HG03097 (cell line): Measurements from ENCODE around the gene PSG7.
"Not testable (repeated sequence)": the region's sequence is repeated elsewhere in the genome, so short reads cannot be mapped to it uniquely, and the experiment has no call there.

Source experiments
- ATAC-seq: cut with Tn5 transposase; IDR thresholded peaks from one replicate; pipeline ENCODE4 v1.9.1; 2021; ENCODE audit not compliant: unreplicated experiment, low FRiP score

PSG7 gene

GRCh38 chr19:42937107-42937506 lies at the start of gene PSG7:
PSG7 (minus strand) TSS chr19:42937207; CDS start chr19:42937076, 131 bp downstream.
- not testable (repeated sequence) for ATAC-seq

DNA sequence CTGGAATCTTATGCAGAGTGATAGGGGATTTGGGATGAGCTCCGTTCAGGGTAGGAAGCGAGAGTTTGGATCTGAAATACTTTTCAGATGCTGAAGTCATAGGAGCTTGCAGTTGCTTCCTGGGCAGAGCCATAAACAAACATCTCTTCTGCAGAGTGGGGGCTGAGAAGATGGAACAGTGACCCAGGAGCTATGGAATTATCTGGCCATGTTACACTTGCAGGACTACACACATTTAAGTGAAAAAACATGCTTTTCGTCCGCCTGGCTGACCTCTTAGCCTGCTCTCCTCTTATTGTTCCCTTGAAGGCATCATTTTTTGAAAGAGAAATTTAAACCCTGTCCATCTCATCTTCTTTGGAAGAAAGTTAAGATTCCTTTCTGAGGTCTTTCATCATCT lies 48.6 kb upstream of the PSG7 start:
- ATAC-seq, result no peak

DNA sequence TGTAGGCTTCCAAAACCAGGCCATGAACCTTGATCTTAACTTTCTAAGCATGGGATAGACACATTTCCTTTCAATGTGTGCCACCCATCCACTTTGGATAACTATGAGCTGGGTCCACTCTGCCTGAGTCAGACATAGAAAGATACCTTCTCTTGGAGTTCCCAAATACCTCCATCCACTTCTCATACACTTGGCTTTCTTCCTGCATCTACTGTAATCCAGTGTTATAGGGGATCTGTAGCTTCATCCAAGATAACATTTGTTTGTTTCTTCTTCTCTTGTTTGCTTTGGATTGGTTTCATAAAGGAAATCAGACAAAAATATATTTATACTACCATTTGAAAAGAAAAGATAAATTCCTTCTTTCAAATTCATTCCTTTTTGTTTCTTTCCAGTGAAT lies 45.1 kb upstream of the PSG7 start:
- ATAC-seq, result not testable (repeated sequence)

DNA sequence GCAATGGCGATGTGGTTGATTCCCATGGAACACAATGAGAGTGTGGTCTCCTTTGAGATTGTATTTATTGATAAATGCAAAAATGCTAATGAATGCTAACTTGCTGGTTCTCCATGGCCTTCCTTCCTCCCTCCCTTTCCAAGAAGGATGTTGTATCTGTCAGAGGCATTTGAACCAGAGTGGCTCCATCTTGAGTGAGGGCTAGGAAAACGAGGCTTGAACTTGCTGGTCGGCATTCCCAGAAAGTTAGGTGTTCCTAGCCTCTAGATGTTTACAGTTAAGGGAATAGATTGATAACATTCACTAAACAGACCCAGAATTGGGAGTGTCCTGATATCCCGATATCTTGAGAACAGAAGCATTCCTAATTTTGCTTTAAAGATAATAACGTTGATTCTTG lies 34.4 kb upstream of the PSG7 start:
- ATAC-seq, result not testable (repeated sequence)

- ATAC-seq, result no peak
These were observed 28.2 kb upstream of the PSG7 start for GRCh38 chr19:42965176-42965575.

DNA sequence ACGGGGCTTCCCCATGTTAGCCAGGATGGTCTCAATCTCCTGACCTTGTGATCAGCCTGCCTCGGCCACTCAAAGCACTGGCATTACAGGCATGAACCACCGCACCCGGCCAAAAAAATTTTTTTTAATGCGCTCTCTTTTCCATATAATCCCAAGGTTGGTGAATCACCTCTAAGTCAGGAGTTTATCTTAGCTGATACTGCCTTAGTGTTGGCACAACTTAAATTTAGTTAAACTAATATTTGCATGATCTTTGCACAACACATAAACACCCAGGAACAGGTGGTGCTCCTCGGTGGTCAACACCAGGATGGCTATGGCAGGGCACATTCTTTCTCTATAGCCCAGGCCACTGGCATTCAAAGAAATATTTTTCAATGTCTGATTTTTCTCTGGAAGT lies 24.1 kb upstream of the PSG7 start:
- no peak for ATAC-seq

DNA sequence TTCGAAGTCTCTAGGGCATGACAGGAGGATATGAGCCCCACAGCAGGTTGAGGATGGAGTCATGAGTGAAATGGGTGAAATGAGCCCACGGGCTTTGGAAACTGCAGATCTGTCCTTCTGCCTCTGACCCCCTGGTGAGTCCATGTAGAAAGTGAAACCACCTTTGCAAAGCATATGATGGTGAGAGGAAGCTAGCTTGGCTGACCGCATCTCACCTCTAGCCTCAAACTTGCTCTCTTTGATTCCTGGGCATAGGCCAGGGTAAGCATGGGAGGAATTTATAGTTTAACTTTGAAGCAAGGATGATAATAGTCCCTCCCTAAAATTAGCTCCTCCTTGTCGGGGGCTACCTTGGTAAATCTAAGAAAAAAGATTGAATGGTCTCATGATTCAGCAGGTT lies 15.1 kb upstream of the PSG7 start:
- ATAC-seq, result not testable (repeated sequence)

- ATAC-seq, result not testable (repeated sequence)
These were observed 14.5 kb upstream of the PSG7 start for GRCh38 chr19:42951476-42951875.

- no peak for ATAC-seq
These were observed 5.3 kb upstream of the PSG7 start for GRCh38 chr19:42942187-42942789.

GRCh38 chr19:42934726-42935125 lies 2.3 kb downstream of the PSG7 start:
- ATAC-seq, result not testable (repeated sequence)

- not testable (repeated sequence) for ATAC-seq
These were observed 2.8 kb downstream of the PSG7 start for GRCh38 chr19:42934183-42934582.

- ATAC-seq, result not testable (repeated sequence)
These were observed 3.6 kb downstream of the PSG7 start for GRCh38 chr19:42933412-42933811.

GRCh38 chr19:42932485-42933101 lies 4.4 kb downstream of the PSG7 start:
- not testable (repeated sequence) for ATAC-seq

- ATAC-seq, result not testable (repeated sequence)
These were observed 6.8 kb downstream of the PSG7 start for GRCh38 chr19:42930214-42930613.

DNA sequence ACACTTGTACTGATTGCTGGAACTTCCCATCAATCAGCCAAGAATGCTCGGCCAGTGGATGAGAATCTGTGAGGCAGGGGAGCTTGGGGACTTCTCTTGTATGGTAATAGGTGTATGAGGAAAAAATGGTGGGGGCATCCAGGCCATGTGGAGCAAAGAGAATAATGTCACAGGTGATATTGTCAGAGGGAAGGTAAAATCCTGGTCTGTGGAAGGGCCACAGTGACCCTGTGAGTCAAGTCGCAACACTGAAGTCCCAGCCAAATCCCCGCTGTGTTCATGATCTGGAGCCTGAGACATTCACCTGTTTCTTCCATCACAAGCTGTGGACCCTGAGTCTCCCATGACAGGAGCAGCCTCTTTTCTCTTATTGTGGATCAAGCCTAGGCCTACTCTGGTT lies 8.1 kb downstream of the PSG7 start:
- ATAC-seq, result no peak

DNA sequence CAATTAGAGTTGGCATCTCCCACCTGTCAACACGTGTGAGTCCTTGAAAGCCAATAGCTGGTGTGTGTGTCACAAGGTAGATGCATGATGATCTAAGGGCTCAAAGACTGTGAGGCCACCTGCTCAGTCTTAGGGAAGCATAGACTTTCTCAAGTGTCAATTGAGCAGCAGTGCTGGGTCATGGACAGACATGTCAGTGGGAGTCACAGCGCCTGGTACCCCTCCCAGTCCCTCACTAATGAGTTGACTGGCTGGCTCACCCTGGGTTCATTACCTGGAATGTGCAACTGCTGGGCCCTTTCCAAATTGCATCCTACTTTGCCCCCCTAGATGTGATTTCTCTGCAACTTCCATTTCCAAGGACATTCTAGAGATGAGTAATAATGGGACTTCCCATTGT lies 10.2 kb downstream of the PSG7 start:
- no peak for ATAC-seq

DNA sequence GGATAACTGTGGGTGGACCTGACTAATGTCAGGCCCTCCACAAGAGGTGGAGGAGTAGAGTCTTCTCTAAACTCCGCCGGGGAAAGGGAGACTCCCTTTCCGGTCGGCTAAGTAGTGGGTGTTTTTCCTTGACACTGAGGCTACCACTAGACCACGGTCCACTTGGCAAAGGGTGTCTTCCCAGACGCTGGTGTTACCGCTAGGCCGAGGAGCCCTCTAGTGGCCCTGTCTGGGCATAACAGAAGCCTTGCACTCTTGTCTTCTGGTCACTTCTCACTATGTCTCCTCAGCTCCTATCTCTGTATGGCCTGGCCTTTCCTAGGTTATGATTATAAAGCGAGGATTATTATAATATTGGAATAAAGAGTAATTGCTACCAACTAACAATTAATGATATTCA lies 13.9 kb downstream of the PSG7 start:
- ATAC-seq, result not testable (repeated sequence)

DNA sequence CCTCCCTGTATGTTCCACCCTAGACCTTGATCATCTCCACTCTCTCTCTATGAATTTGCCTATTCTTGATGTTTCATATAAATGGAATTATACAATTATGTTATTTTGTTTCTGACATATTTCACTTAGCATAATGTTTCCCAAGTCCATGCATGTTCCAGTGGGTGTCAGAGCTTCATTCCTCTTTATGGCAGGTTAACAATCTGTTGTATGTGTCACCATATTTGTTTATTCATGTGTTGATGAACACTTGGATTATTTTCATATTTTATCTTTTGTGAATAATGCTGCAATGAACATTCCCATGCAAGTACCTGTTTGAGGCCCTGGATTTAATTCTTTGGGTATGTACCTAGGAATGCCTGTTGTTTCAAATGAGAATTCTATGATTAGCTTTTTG lies 16.0 kb downstream of the PSG7 start:
- ATAC-seq, result not testable (repeated sequence)

GRCh38 chr19:42919757-42920079 lies 17.3 kb downstream of the PSG7 start:
- ATAC-seq, result no peak

DNA sequence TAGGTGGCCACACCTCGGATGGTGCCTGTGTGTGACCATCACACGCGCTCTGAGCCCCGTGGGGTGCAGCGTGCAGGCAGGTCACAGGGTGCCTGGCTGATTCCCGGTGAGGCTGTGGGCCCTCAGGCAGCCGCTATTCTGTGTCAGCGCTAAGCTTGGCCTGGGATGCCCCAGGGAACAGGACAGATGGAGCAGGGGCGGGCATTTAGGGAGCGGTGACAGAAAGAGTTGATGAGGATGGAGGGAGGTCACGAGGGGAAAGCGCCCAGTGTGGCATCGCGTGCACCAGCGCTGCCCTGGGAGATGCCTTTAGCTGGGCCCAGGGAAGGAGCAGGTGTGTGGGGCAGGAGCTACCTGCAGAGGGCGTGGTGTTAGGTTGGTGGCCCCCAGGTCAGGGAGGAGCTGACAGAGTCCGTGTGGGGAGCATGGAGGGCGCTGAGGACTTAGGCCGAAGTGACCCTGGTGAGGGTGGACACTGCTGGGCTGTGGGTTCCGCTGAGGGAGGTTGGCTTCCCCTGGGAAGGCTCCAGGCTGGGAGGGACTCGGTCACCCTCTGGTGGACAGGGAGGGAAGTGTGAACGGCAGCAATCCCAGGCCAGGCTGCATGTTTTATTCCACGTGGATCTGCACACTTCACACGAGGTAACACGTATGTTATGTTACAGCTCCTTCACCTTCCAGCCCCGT lies 17.8 kb downstream of the PSG7 start:
- not testable (repeated sequence) for ATAC-seq

DNA sequence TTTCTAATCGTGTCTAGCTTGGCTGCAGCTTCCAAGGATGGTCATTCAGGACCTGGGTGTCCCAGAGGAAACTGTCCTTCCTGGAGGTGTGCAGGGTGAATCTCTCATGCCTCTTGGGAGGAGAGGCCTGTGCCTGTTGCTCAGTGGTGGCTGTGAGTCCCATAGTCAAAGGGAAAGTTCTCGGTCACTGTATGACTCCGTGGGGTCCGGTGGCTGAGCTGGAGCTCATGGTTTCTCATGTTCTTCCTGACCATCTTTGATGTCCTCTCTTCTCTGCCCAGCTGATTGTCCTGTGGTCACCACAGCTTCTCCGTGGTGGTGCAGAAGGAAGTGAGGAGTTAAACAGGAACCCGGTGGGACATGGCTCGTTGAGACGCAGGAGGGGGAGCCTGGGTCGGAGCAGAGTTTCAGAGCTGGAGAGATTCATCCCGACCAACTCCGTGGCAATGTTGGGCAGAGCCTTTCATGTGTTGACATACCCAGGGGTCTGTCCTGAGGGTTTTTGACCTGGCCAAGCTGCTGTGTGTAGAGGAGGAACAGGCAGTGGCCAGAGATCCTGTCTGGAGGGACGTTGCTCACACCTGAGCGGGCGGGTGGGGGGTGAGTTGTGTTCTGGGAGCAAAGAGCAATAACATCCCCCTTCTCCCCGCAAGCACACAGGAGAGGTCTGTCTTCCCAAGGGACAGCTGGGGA lies 18.5 kb downstream of the PSG7 start:
- not testable (repeated sequence) for ATAC-seq
